Activated CD8-positive, alpha-beta T cell treated with anti-CD3 and anti-CD28 coated beads for 36 hours (primary cell): ENCODE results near the gene IFI30. TPM values are rescaled to one million over a fixed set of nuclear protein-coding genes. Genes with fewer than 3 reads are reported as not detected.

Source experiments
- ATAC-seq: fragments of 200-7000 bp; cut with Tn5 transposase; one replicate; pipeline ENCODE4 v1.10.0; 2021; ENCODE audit warnings: mild to moderate bottlenecking, moderate library complexity
- CTCF ChIA-PET: fragments of 350-600 bp; sonication (Branson Sonifier 250); formaldehyde crosslinking; loops from one replicate; lab custom pipeline; 2021; ENCODE audit warnings: antibody characterized with exemption; lab: Charles Lee
- POLR2A ChIA-PET: fragments of 350-600 bp; sonication (Branson Sonifier 250); formaldehyde crosslinking; loops from one replicate; lab custom pipeline; 2021; ENCODE audit warnings: antibody characterized with exemption; lab: Charles Lee
- DNase-seq: peaks from one replicate; pipeline ENCODE4 v3.0.0-alpha.2; 2020
- H3K27ac Mint-ChIP-seq: one replicate; pipeline ENCODE4 v1.8.0; 2021; ENCODE audit warnings: mild to moderate bottlenecking, mixed read lengths
- H3K27me3 Mint-ChIP-seq: one replicate; pipeline ENCODE4 v1.8.0; 2021; ENCODE audit warnings: mixed read lengths
- H3K36me3 Mint-ChIP-seq: one replicate; pipeline ENCODE4 v1.8.0; 2021; ENCODE audit warnings: low read depth, mixed read lengths
- H3K4me1 Mint-ChIP-seq: one replicate; pipeline ENCODE4 v1.8.0; 2021; ENCODE audit warnings: low read depth, mixed read lengths
- H3K4me3 Mint-ChIP-seq: one replicate; pipeline ENCODE4 v1.8.0; 2021; ENCODE audit warnings: mild to moderate bottlenecking, moderate library complexity, mixed read lengths
- H3K9me3 Mint-ChIP-seq: one replicate; pipeline ENCODE4 v1.8.0; 2021; ENCODE audit warnings: mixed read lengths
- CTCF ChIP-seq: fragments of 200-600 bp; IDR thresholded peaks from one replicate; pipeline ENCODE4 v1.8.0; 2022; ENCODE audit warnings: antibody characterized with exemption, mild to moderate bottlenecking
- intact Hi-C: fragments of 100-400 bp; cut with micrococcal nuclease; formaldehyde crosslinking; loops from one replicate; pipeline ENCODE4 v1.10.0; 2022
- total RNA-seq, 2 experiments: library from RNA; stranded (reverse); gene quantifications; one replicate each; pipeline ENCODE4 v1.2.3, GENCODE V29; 2021

Gene IFI30
- total RNA-seq, 2 experiments from 2014 or later, result 21.9 to 22.9 TPM

GRCh38 chr19:18219911-18220631 is 46.5 kb downstream of the IFI30 start:
- intact Hi-C loops, result no loop called here
- H3K36me3 Mint-ChIP-seq, result no peaks in the 10 kb centered on the region
- peaks cover 17% of the 10 kb centered on the region for H3K4me1 Mint-ChIP-seq
- no peak for ATAC-seq
- no peaks in the 10 kb centered on the region for H3K9me3 Mint-ChIP-seq
- DNase-seq, result no peak
- CTCF ChIA-PET, result interaction anchor here (0.6 to 3.2 kb wide), 4 partner anchors 12 to 140 kb away, joined by 3 to 9 read pairs (median 7); no protein-coding TSS in a partner anchor
- H3K27me3 Mint-ChIP-seq, result peaks cover 28% of the 10 kb centered on the region
- POLR2A ChIA-PET, result interaction anchor here (0.7 to 0.8 kb wide), 2 partner anchors 12 to 133 kb away, joined by 3 read pairs; no protein-coding TSS in a partner anchor
- H3K4me3 Mint-ChIP-seq, result no peak overlapping the region
- TF ChIP-seq CTCF, result no peak
- no peak overlapping the region for H3K27ac Mint-ChIP-seq

GRCh38 chr19:18220632-18221275 is 47.1 kb downstream of the IFI30 start:
- Mint-ChIP-seq H3K9me3 (no peaks in the 10 kb centered on the region), H3K4me1 (peaks cover 23% of the 10 kb centered on the region), H3K27ac (no peak overlapping the region), H3K4me3 (no peak overlapping the region), H3K27me3 (peaks cover 35% of the 10 kb centered on the region), H3K36me3 (no peaks in the 10 kb centered on the region)
- no peak for TF ChIP-seq CTCF
- intact Hi-C loops, result no loop called here
- DNase-seq, result no peak
- POLR2A ChIA-PET, result no interaction called here
- CTCF ChIA-PET, result interaction anchor here (1.0 to 3.2 kb wide), 5 partner anchors 9 to 31 kb away, joined by 3 to 9 read pairs (median 5); no protein-coding TSS in a partner anchor
- ATAC-seq, result no peak

- no peak for TF ChIP-seq CTCF
- intact Hi-C loops, result no loop called here
- Mint-ChIP-seq H3K9me3 (no peaks in the 10 kb centered on the region), H3K4me3 (no peak overlapping the region), H3K4me1 (peaks cover 26% of the 10 kb centered on the region), H3K27me3 (peaks cover 45% of the 10 kb centered on the region), H3K27ac (no peak overlapping the region), H3K36me3 (no peaks in the 10 kb centered on the region)
- no peak for DNase-seq
- POLR2A ChIA-PET, result interaction anchor here (0.6 to 1.1 kb wide), 2 partner anchors 17 to 53 kb away, joined by 3 to 4 read pairs; no protein-coding TSS in a partner anchor
- CTCF ChIA-PET, result interaction anchor here (1.0 to 3.2 kb wide), 4 partner anchors 8 to 30 kb away, joined by 3 to 16 read pairs (median 6); no protein-coding TSS in a partner anchor
- ATAC-seq, result no peak
Measured at GRCh38 chr19:18221815-18222725, 48.5 kb downstream of the IFI30 start.

- Mint-ChIP-seq H3K36me3 (no peaks in the 10 kb centered on the region), H3K4me3 (peak overlapping the region; percentile 76), H3K9me3 (no peaks in the 10 kb centered on the region), H3K27ac (no peak overlapping the region), H3K4me1 (peaks cover 29% of the 10 kb centered on the region), H3K27me3 (peaks cover 55% of the 10 kb centered on the region)
- ChIA-PET POLR2A (interaction anchor here (0.9 kb wide), 3 partner anchors 9 to 115 kb away, joined by 3 read pairs; no protein-coding TSS in a partner anchor), CTCF (interaction anchor here (0.7 to 3.1 kb wide), 11 partner anchors 9 to 125 kb away, joined by 3 to 16 read pairs (median 4); partner anchors contain the start of gene MPV17L2)
- peak; percentile 44 for DNase-seq
- intact Hi-C loops, result no loop called here
- TF ChIP-seq CTCF, result no peak
- ATAC-seq, result peak; percentile 10
Measured at GRCh38 chr19:18223860-18224524, 50.4 kb downstream of the IFI30 start.
